Ovary (tissue), 9 donors: Measurements from ENCODE around the gene KYAT1. TPM values are rescaled to one million over a fixed set of nuclear protein-coding genes. Genes with fewer than 3 reads are reported as not detected.

Experiments used
- DNase-seq, 5 donors: peaks; one replicate each; pipeline ENCODE4 v3.0.0-alpha.2; 2019 to 2020
- H3K27ac ChIP-seq, 2 donors: fragments of 200-600 bp; one replicate each; pipeline versions ENCODE4 v1.5.1 to v1.8.0; 2019 to 2022
- H3K27me3 ChIP-seq: fragments of 200-600 bp; one replicate; pipeline ENCODE4 v1.8.0; 2022
- H3K36me3 ChIP-seq: fragments of 200-600 bp; sonication (generic); one replicate; pipeline ENCODE4 v1.5.1; 2019
- H3K4me1 ChIP-seq: one replicate; pipeline ENCODE4 v1.8.1; 2013; ENCODE audit warnings: mild to moderate bottlenecking, moderate library complexity; ENCODE audit not compliant: insufficient read depth
- H3K4me3 ChIP-seq: fragments of 200-600 bp; sonication (generic); one replicate; pipeline ENCODE4 v1.5.1; 2017
- H3K9me3 ChIP-seq, 2 donors: fragments of 200-600 bp in 1 of 2; sonication (generic) in 1 of 2; one replicate each; pipeline versions ENCODE4 v1.5.1 to v1.8.1; 2013 to 2019; ENCODE audit warnings: mild to moderate bottlenecking in 1 of 2, moderate library complexity in 1 of 2
- CTCF ChIP-seq, 3 donors: fragments of 450-650 bp in 2 of 3; fragments of 200-600 bp in 1 of 3; IDR thresholded peaks; one replicate each; pipeline versions ENCODE4 v1.5.1 to v1.8.0; 2016 to 2022; ENCODE audit warnings: antibody characterized with exemption in 3 of 3, mild to moderate bottlenecking in 1 of 3
- EP300 ChIP-seq: sonication (generic); formaldehyde crosslinking; IDR thresholded peaks from one replicate; pipeline ENCODE4 v1.6.1; 2017; ENCODE audit warnings: antibody characterized with exemption
- POLR2A ChIP-seq: fragments of 450-650 bp; IDR thresholded peaks from one replicate; pipeline ENCODE4 v1.6.1; 2017; ENCODE audit warnings: antibody characterized with exemption, mild to moderate bottlenecking, moderate library complexity
- WGBS, 3 donors: extraction: QIAGEN DNeasy Blood & Tissue Kit in 1 of 3; methylation state at CpG; one replicate each; pipeline versions ENCODE4 v1.1.5 to v1.1.7; 2013 to 2017; 5-methylcytosine and 5-hydroxymethylcytosine counted together
- intact Hi-C, 4 donors: fragments of 100-400 bp; cut with DNase I; formaldehyde crosslinking; loops; one replicate each; pipeline versions ENCODE4 v1.11.0 to v1.15.1; 2022 to 2023
- polyA plus RNA-seq, 2 donors: library from polyadenylated mRNA; stranded (reverse); fragments of 200-250 nt in 1 of 2; fragments of 350-450 nt in 1 of 2; fragmentation: Illumina TruSeq in 1 of 2; extraction: RNeasy Lipid Tissue Mini Kit (QIAGEN cat#74804) in 1 of 2; gene quantifications; one replicate each; pipeline ENCODE4 v1.2.3, GENCODE V29; 2013 to 2014
- total RNA-seq, 7 donors: library from RNA; depleted of rRNA in 2 of 7; stranded (reverse); fragments of >200 nt in 2 of 7; fragmentation: NEBNext Ultra II Directional in 3 of 7; extraction: Animal tissue kit (Norgen Biotek cat#: 25700) in 3 of 7; gene quantifications; one replicate each; pipeline versions ENCODE4 v1.1.0 to v1.2.4, GENCODE V29; 2016 to 2023
- donor health status: DM: no; HTN: no; CAD: no; lungs with moderate emphysema.
- donor health status: DM: no; HTN: no; CAD: no.
- donor health status: Bipolar disorder and iron deficiency.
- donor health status: DM: yes; HTN: yes; CAD: no.
- donor health status: DM: no; HTN: no; CAD: no.
- donor health status: DM: yes; HTN: yes; CAD: no.

KYAT1 gene
- total and polyA plus RNA-seq, 9 donors = 4.2 to 10.2 (median 5.8) TPM

DNA sequence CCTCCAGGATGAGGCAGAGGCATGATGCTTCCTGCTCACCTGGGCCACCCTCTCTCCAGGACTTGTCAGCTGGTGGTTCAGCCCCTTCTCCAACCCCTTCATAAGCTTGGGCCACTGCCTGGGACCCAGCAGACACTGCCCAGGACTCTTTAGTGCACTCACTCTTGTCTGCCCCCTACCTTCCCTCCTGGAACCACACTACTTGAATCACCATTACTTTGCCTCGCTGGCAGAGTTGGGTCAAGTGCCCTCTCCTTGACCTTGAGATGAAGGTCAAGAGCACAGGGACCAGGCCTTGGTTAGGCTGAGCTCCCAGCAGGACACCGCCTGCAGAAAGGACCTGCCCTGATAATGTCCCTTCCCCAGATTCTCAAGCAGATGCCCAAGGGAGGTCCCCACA lies 71.9 kb downstream of the KYAT1 start:
- Histone ChIP-seq H3K27me3 (no peaks in the 10 kb centered on the region), H3K36me3 (no peaks in the 10 kb centered on the region), H3K9me3 (no peaks in the 10 kb centered on the region), H3K4me1 (no peaks in the 10 kb centered on the region), H3K4me3 (no peak overlapping the region), H3K27ac (no peak overlapping the region)
- DNase-seq = no peak
- WGBS, 3 donors = 42 to 65% (median 43%) methylated on average over 2 of the region's 2 CpGs
- TF ChIP-seq EP300 (no peak), CTCF (IDR thresholded peaks at IDR 0.05) (no peak), POLR2A (no peak)
- intact Hi-C loops = no loop called here

DNA sequence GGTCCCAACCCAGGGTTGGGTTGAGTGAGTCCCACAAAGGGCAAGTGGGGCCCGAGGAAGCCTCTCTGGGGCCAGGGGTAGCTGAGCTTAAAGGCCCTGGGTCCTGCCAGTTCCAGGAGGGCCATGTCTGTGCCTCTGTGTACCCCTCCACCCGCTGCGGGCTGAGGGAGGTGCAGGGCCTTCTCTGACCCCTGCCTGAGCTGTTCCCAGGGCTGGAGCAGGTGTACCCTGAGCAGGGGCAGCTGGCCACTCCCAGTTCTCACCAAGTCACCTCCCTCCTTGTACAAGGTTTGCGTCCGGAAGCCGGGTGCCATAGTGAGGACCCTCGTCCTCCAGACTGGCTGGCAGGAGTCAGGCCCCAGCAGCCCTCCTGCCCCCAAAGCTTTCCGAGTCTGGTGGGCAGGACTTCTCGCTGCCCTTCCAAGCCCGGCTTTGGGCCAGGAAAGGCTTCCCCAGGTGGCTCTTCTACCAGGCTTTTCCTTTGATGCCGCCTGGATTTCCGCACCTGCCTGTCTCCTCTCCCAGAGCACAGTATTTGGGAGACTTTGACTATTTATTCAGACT lies 72.6 kb downstream of the KYAT1 start:
- H3K36me3 ChIP-seq = no peaks in the 10 kb centered on the region
- no peak for DNase-seq

DNA sequence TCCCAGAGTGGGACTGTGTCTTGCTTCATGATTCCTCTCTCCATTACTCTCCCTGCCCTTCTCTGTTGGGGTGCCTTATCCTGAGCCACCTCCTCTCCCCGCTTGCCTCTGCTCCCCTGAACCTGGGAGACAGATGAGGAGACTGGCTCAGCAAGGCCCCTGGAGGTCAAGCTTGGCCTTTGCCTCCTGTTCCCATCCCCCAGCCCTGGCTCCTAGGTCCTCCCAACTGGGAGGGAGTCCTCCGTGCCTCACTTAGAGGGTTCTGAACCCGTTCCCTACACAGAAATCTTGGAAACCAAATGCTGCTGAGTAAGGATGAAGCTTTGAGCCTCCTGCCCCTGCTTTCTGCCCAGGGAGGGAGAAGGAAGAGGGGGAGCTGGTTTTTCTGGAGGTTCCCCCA lies 73.2 kb downstream of the KYAT1 start:
- TF ChIP-seq CTCF (IDR thresholded peaks at IDR 0.05) (no peak), EP300 (no peak), POLR2A (no peak)
- H3K4me3 ChIP-seq = no peak overlapping the region
- DNase-seq = no peak
- no peaks in the 10 kb centered on the region for H3K9me3 ChIP-seq
- no peaks in the 10 kb centered on the region for H3K36me3 ChIP-seq
- no peaks in the 10 kb centered on the region for H3K27me3 ChIP-seq
- WGBS, 3 donors = 88 to 96% (median 90%) methylated on average over 3 of the region's 3 CpGs
- no peak overlapping the region for H3K27ac ChIP-seq
- intact Hi-C loops = no loop called here
- H3K4me1 ChIP-seq = no peaks in the 10 kb centered on the region

More for the DNA sequence above, 72.6 kb downstream of the KYAT1 start:
- H3K27me3 ChIP-seq = no peaks in the 10 kb centered on the region
- H3K9me3 ChIP-seq = no peaks in the 10 kb centered on the region
- 91 to 94% (median 91%) methylated on average over 8 to 12 of the region's 12 CpGs for WGBS, 3 donors
- no peaks in the 10 kb centered on the region for H3K4me1 ChIP-seq
- no peak overlapping the region for H3K4me3 ChIP-seq
- intact Hi-C loops = no loop called here
- no peak for TF ChIP-seq POLR2A
- TF ChIP-seq EP300 = no peak
- no peak for TF ChIP-seq CTCF (IDR thresholded peaks at IDR 0.05)
- no peak overlapping the region for H3K27ac ChIP-seq

DNA sequence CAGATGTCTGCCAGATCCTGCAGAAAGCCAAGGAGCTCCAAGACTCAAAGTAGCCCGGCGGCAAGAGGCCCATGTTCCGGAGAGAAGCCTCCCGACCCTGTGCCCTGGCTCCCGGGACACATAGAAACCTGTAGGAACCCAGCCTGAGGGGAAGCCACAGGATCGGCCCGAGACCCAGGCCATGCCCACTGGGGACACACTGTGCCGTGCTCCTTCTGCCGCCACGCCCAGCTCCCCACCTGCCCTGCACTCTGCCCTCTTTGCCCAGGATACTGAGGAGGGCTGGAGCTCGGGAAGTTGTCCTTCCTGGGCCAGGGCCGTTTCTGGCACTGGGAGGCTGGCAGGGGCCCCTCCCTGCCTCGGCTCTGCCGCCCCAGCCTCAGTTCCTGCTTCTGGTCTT lies 73.9 kb downstream of the KYAT1 start:
- no peaks in the 10 kb centered on the region for H3K9me3 ChIP-seq
- no peaks in the 10 kb centered on the region for H3K4me1 ChIP-seq
- H3K27ac ChIP-seq = no peak overlapping the region
- H3K27me3 ChIP-seq = no peaks in the 10 kb centered on the region
- no peak for DNase-seq
- no peak overlapping the region for H3K4me3 ChIP-seq
- 81 to 94% (median 86%) methylated on average over 11 to 14 of the region's 14 CpGs for WGBS, 3 donors
- TF ChIP-seq CTCF (IDR thresholded peaks at IDR 0.05) = no peak
- no peak for TF ChIP-seq EP300
- no peak for TF ChIP-seq POLR2A
- intact Hi-C loops = no loop called here
- no peaks in the 10 kb centered on the region for H3K36me3 ChIP-seq
